Activated B cell treated with CpG ODN at 0.5 μM for 24 hours (primary cell): ENCODE results near the gene CXCR6. TPM values are rescaled to one million over a fixed set of nuclear protein-coding genes. Genes with fewer than 3 reads are reported as not detected.
A peak's percentile ranks its signal among the peaks of the same experiment; 100 is the strongest.

Experiments used
- ATAC-seq: fragments of 200-7000 bp; cut with Tn5 transposase; one replicate; pipeline ENCODE4 v1.10.0; 2021; ENCODE audit warnings: low read depth, mild to moderate bottlenecking, moderate library complexity
- CTCF ChIA-PET: fragments of 350-600 bp; sonication (Branson Sonifier 250); formaldehyde crosslinking; loops from one replicate; lab custom pipeline; 2021; ENCODE audit warnings: antibody characterized with exemption; lab: Charles Lee
- POLR2A ChIA-PET: fragments of 350-600 bp; sonication (Branson Sonifier 250); formaldehyde crosslinking; loops from one replicate; lab custom pipeline; 2021; ENCODE audit warnings: antibody characterized with exemption; lab: Charles Lee
- DNase-seq: peaks from one replicate; pipeline ENCODE4 v3.0.0; 2022
- H3K27ac Mint-ChIP-seq: one replicate; pipeline ENCODE4 v1.8.0; 2020; ENCODE audit warnings: mixed read lengths
- H3K27me3 Mint-ChIP-seq: one replicate; pipeline ENCODE4 v1.8.0; 2021; ENCODE audit warnings: mixed read lengths
- H3K36me3 Mint-ChIP-seq: one replicate; pipeline ENCODE4 v1.8.0; 2021; ENCODE audit warnings: low read depth, mixed read lengths
- H3K4me1 Mint-ChIP-seq: one replicate; pipeline ENCODE4 v1.8.0; 2021; ENCODE audit warnings: mixed read lengths
- H3K4me3 Mint-ChIP-seq: one replicate; pipeline ENCODE4 v1.8.0; 2020; ENCODE audit warnings: mild to moderate bottlenecking, mixed read lengths
- H3K9me3 Mint-ChIP-seq: one replicate; pipeline ENCODE4 v1.8.0; 2020; ENCODE audit warnings: mixed read lengths
- CTCF ChIP-seq: fragments of 200-600 bp; IDR thresholded peaks from one replicate; pipeline ENCODE4 v1.8.0; 2022; ENCODE audit warnings: antibody characterized with exemption, mild to moderate bottlenecking
- intact Hi-C: fragments of 100-400 bp; cut with micrococcal nuclease; formaldehyde crosslinking; loops from one replicate; pipeline ENCODE4 v1.15.1; 2024
- total RNA-seq: library from RNA; stranded (reverse); gene quantifications from 2 replicates; pipeline ENCODE4 v1.2.3, GENCODE V29; 2022

CXCR6 gene
- total RNA-seq, 1 donor from 2014 or later: not detected

DNA sequence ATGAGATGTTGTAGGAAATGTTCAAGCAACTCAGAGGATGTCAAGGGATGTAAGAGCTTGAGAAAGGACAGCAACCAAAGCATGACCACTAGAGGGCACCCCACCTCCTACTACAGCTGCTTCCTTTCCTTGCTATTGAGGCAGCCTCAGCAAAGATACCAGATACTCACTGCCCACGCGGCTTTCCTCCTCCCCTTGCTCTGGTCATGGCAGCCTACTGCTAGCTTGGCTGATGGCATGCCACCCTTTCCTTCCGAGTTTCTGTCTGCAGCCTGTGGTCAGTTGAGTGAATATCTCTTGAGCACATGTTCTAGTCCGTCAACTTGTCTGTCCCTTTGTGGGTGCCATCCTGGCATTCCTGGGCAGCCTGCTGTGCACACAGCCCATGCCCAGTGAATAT, 4.4 kb upstream of the CXCR6 start:
- ChIA-PET CTCF (interaction anchor here (0.7 to 6.0 kb wide), 24 partner anchors 13 to 505 kb away, joined by 3 to 172 read pairs (median 4); partner anchors contain the start of genes CCR1, CCR2 and LZTFL1), POLR2A (interaction anchor here (0.6 to 1.0 kb wide), 3 partner anchors 57 to 276 kb away, joined by 3 to 5 read pairs (median 3); partner anchors contain the start of gene FYCO1)
- intact Hi-C loops: loop anchor here (1.0 to 5.0 kb wide), 7 partner anchors 139 to 503 kb away; partner anchors contain the start of gene CCR1
- TF ChIP-seq CTCF: peak; percentile 68
- Mint-ChIP-seq H3K27ac (no peak overlapping the region), H3K4me1 (peaks cover 5% of the 10 kb centered on the region), H3K4me3 (no peak overlapping the region), H3K27me3 (no peaks in the 10 kb centered on the region), H3K36me3 (peaks cover 49% of the 10 kb centered on the region), H3K9me3 (no peaks in the 10 kb centered on the region)
- DNase-seq: peak; percentile 55
- ATAC-seq: peak; percentile 86

DNA sequence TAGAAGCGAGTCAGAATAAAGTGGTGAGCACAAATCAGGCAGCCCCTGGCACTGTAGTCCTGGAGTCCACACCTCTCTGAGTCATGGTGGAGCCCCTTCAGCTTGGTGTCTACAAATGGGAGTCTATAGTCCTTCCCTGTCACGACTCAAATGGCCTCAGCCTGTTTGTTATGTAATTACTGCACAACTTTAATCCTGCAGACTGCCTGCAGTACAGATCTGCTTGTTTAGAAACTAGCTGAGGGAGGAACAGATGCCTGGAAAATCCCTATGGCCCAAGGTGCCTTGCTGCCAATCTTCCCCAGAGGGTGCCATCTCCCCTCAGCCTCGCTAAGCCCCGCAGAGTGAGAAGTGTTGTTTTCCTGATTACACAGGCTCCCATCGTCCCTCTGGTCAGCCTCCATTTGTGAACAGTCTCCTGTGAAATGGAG, 3.9 kb upstream of the CXCR6 start:
- intact Hi-C loops: loop anchor here (2.0 to 5.0 kb wide), 3 partner anchors 338 to 503 kb away; no protein-coding TSS in a partner anchor
- Mint-ChIP-seq H3K4me1 (peaks cover 5% of the 10 kb centered on the region), H3K27me3 (no peaks in the 10 kb centered on the region), H3K9me3 (no peaks in the 10 kb centered on the region), H3K36me3 (peaks cover 44% of the 10 kb centered on the region), H3K4me3 (no peak overlapping the region), H3K27ac (no peak overlapping the region)
- CTCF ChIA-PET: interaction anchor here (0.9 to 6.0 kb wide), 21 partner anchors 13 to 488 kb away, joined by 3 to 172 read pairs (median 4); partner anchors contain the start of genes CCR1 and LZTFL1
- DNase-seq (no peak), ATAC-seq (peak; percentile 49)
- POLR2A ChIA-PET: interaction anchor here (0.7 to 1.0 kb wide), 2 partner anchors 138 to 141 kb away, joined by 3 to 5 read pairs; no protein-coding TSS in a partner anchor
- no peak for TF ChIP-seq CTCF

- ChIA-PET POLR2A (interaction anchor here (0.7 kb wide), 1 partner anchor 137 kb away, joined by 3 read pairs; no protein-coding TSS in a partner anchor), CTCF (interaction anchor here (1.6 to 6.0 kb wide), 8 partner anchors 12 to 429 kb away, joined by 3 to 172 read pairs (median 4); no protein-coding TSS in a partner anchor)
- no peaks in the 10 kb centered on the region for H3K27me3 Mint-ChIP-seq
- no peaks in the 10 kb centered on the region for H3K9me3 Mint-ChIP-seq
- intact Hi-C loops: no loop called here
- H3K36me3 Mint-ChIP-seq: peaks cover 43% of the 10 kb centered on the region
- H3K27ac Mint-ChIP-seq: no peak overlapping the region
- H3K4me3 Mint-ChIP-seq: no peak overlapping the region
- no peak for TF ChIP-seq CTCF
- H3K4me1 Mint-ChIP-seq: peaks cover 5% of the 10 kb centered on the region
- ATAC-seq (no peak), DNase-seq (no peak)
Measured at GRCh38 chr3:45940004-45940780, 3.1 kb upstream of the CXCR6 start.

DNA sequence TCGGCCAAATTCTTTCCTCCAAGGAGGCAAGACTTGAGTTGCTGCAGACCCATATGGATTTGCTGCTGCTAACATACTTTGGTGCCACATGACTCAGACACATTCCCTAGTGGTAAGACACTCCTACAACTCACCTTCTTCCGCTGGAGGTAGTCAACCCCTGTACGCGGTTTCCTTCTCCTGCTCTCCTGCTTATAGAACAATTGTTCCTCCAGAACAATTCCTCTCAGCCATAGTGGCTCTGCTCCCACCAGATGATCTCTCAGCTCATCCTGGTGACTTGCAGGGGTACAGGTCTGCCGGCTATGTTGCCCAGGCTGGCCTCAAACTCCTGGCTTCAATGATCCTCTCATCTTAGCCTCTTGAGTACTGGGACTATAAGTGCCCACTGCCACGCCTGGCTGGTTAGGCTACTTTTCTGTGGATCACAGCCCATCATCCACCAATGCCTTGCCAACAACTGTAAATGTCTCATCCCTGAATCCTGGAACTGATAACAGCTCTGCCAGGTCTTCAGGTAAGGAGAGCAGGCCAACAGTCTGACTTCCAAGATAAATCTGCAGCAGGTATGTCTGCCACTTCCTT, 2.4 kb upstream of the CXCR6 start:
- TF ChIP-seq CTCF: no peak
- POLR2A ChIA-PET: no interaction called here
- H3K4me3 Mint-ChIP-seq: no peak overlapping the region
- H3K27me3 Mint-ChIP-seq: no peaks in the 10 kb centered on the region
- peaks cover 5% of the 10 kb centered on the region for H3K4me1 Mint-ChIP-seq
- H3K27ac Mint-ChIP-seq: no peak overlapping the region
- CTCF ChIA-PET: interaction anchor here (1.9 to 6.0 kb wide), 2 partner anchors 137 to 428 kb away, joined by 6 to 172 read pairs; no protein-coding TSS in a partner anchor
- H3K9me3 Mint-ChIP-seq: no peaks in the 10 kb centered on the region
- intact Hi-C loops: no loop called here
- H3K36me3 Mint-ChIP-seq: peaks cover 43% of the 10 kb centered on the region
- no peak for DNase-seq
- no peak for ATAC-seq
